ENCODE results near the gene MYCN.

DNA sequence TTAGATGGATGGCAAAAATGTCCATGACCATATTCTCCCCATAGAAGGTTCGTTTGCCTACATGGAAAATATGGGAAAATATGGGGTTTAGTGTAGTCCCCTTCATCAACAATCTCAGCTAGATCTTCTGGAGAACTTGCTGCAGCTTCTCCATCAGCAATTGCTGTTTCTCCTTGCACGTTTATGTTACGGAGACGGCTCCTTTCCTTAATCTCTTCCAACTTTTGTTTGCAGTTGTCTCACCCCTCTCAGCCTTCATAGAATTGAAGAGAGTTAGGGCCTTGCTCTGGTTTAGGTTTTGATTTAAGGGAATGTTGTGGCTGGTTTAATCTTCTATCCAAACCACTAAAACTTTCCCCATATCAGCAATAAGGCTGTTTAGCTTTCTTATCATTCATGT, 28.9 kb downstream of the MYCN start:
- no peak for TF ChIP-seq EZH2 (IDR thresholded peaks at IDR 0.05; ENCODE audit: low read length, unreplicated experiment)
- TF ChIP-seq, protein P1, sequence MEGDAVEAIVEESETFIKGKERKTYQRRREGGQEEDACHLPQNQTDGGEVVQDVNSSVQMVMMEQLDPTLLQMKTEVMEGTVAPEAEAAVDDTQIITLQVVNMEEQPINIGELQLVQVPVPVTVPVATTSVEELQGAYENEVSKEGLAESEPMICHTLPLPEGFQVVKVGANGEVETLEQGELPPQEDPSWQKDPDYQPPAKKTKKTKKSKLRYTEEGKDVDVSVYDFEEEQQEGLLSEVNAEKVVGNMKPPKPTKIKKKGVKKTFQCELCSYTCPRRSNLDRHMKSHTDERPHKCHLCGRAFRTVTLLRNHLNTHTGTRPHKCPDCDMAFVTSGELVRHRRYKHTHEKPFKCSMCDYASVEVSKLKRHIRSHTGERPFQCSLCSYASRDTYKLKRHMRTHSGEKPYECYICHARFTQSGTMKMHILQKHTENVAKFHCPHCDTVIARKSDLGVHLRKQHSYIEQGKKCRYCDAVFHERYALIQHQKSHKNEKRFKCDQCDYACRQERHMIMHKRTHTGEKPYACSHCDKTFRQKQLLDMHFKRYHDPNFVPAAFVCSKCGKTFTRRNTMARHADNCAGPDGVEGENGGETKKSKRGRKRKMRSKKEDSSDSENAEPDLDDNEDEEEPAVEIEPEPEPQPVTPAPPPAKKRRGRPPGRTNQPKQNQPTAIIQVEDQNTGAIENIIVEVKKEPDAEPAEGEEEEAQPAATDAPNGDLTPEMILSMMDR (conservative IDR thresholded peaks at IDR 0.05; ENCODE audit: low read depth, low read length): no peak
- no peak for TF ChIP-seq EZH2phosphoT487 (IDR thresholded peaks at IDR 0.05; ENCODE audit: borderline replicate concordance, low read length)

All from PC-3 (cell line).